ENCODE measurements around the gene EMX2.

GRCh38 chr10:117509573-117509972 lies 33.0 kb upstream of the EMX2 start:
- no peak for TF ChIP-seq YY1 (IDR thresholded peaks at IDR 0.05; ENCODE audit: insufficient read depth, insufficient read length)
- TF ChIP-seq SUZ12 (IDR thresholded peaks at IDR 0.05; ENCODE audit: extremely low read depth, insufficient read depth, insufficient read length): no peak
- no peak for TF ChIP-seq ZNF274 (IDR thresholded peaks at IDR 0.05; ENCODE audit: low read depth, low read length)

All from NT2/D1 (cell line).